IPS-11a (cell line): ENCODE results near the gene FARS2.
"Not testable (repeated sequence)": the region's sequence is repeated elsewhere in the genome, so short reads cannot be mapped to it uniquely, and the experiment has no call there.

Source experiments
- H3K4me3 ChIP-seq: one replicate; pipeline ENCODE4 v1.5.1; 2013; ENCODE audit warnings: low read depth, low read length, control low read depth

FARS2 gene

DNA sequence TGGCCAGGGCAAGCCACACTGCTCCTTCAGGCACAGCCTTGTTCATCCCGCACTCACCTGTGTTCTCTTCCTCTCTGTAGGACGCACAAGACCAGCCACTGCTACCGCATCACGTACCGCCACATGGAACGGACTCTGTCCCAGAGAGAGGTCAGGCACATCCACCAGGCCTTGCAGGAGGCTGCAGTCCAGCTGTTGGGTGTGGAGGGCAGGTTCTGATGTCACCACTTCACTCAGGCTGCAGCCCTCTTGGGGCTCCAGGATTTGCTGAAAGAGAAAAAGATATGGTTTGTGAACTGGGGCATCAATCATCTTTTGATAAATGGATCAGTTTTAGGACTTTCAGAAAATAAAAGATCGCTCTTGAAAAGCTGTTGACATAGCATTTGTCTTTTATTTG lies 509.9 kb downstream of the FARS2 start:
- no peak overlapping the region for H3K4me3 ChIP-seq

DNA sequence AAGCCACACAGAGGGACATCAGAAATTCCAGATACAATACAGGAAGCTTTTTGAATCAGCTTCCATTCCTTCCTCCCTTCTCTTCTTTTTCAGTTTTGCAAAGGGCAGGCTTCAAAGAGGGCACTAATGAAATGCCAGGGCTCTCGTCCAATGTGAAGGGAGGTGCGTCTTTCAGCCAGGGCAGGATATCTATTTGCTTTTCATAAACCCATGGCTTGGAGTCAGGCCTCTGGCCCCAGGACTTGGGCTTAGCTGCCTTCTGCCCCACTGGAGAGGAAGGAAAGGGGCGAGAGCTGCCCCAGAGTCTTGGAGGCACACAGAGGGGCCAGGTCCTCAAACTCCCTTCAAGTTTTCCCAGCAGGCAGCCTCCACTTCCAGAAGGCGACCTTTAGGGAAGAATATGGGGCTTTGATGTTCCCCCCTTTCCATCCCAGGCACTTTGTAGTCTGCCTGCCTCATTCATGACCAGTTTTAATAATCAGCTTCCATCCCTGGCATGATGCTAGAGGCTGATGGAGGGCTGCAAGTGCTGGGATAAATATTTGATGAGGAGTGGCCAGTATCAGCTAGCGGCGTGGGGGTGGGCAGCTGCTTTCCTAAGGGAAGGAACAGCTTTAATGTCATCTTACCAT lies 510.6 kb downstream of the FARS2 start:
- no peak overlapping the region for H3K4me3 ChIP-seq

DNA sequence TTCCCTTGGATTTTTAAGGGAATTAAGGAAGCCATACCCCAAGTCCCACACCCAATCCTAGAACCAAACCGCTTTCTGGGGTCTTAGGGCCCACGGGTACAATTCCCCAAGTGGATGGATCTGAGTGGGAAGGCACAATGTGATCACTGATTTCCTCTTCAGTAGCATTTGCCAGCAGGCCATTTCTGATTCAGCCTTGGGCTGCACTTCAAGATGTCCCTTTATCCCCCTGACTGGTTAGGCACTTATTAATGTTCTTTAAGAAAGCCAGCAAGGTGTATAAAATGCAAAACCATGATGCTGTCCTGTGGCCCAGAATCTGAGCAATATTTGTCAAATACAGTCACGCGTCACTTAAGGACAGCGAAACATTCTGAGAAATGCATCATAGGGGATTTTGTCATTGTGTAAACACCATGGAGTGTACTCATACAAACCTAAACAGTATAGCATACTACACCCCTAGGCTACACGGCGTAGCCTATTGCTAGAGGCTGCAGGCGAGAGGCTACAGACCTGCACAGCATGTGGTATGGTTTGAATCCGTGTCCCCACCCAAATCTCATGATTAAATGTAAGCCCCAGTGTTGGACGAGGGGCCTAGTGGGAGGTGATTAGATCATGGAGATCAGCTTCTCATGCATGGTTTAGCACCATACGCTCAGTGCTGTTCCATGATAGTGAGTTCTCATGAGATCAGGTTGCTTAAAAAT lies 511.3 kb downstream of the FARS2 start:
- no peak overlapping the region for H3K4me3 ChIP-seq

DNA sequence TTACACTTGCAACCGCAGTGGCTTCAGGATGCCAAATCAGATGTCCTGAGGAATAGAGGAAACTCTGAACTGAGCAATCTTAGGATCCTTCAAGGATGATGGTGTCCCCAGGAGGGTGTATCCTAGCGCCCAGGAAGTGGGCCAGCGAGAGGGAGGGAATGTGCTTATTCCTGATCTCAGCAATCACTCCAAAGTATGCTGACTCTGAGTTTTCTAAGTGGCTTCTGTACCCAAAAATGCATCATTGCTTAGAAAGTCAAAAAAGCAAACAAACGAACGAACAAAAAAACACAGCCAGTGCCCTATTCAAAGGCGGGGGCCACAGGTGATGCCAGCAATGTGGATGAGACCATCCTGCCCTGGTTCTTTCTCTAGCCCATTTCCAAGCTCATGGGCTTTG lies 514.8 kb downstream of the FARS2 start:
- H3K4me3 ChIP-seq = no peak overlapping the region

DNA sequence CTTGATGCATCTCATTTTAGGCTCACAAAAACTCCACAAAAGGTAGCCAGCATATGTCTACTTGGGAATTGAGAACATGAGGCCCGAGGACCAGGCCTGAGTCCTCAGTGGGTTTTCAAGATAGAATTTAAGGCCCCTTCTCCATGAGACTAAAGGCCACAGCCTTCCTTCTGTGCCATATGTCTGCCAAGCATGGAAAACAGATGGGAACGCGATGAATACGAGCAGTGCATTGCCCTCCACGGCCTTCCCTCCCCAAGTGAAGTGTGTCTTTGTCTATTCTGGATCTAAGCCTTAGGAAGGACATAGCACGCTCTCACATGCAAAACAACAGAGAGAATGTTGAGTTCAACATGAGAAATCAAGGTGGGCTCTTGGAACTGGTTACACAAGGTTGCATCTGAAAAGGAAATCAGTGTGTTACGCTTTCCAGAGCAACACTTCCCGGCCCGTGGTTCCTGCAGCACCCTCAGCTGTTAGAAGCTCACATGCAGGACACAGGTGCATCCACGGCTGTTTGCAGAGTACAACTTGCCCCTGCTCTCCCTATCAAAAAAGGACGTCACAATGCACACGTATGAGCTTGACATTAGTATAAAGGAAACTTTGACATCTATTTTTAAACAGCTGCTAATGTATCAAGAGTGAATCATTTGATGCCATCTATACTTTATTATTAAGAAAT lies 515.5 kb downstream of the FARS2 start:
- no peak overlapping the region for H3K4me3 ChIP-seq

DNA sequence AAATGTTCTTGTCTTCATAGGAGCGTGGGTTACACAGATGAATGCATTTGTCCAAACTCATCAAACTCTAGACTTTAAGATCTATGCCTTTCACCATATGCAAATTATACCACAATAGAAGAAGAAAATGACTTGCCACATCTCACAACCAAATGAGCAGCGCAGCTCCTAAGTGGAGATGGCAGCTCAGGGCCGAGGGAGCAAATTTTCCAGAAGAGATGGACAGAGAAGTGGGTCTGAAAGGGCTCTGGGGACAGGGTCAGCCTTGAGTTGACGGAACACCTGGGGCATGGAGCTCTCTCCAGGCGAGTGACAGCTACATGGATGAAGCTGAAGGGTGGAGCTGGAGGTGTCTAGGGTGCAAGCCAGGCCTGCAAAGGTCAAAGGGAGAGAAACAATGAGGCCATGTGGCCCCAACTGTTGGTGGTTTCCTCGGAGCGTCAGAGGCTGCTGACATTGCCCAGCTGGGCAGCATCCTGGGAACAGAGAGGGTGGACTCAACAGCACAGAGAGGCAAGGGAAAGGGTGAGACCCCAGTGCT lies 517.1 kb downstream of the FARS2 start:
- no peak overlapping the region for H3K4me3 ChIP-seq

DNA sequence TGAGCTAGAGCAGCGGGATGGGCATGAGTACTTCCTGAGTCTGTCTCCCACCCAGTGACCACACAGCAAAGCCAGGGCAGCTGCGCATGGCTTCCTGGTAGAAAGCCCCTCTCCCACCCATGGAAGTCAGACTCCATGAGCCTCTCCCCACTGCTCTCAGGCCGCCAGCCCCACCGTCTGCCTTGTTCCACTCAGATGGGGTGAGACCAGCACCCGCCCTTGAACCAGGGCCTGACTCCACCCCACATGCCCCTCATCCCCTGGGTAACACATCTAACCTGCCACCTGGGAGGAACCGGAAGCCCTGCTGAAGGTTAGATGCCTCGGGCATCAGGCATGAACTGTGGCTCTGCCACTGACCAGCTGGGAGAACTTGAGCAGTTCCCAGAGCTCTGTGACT lies 517.6 kb downstream of the FARS2 start:
- no peak overlapping the region for H3K4me3 ChIP-seq

DNA sequence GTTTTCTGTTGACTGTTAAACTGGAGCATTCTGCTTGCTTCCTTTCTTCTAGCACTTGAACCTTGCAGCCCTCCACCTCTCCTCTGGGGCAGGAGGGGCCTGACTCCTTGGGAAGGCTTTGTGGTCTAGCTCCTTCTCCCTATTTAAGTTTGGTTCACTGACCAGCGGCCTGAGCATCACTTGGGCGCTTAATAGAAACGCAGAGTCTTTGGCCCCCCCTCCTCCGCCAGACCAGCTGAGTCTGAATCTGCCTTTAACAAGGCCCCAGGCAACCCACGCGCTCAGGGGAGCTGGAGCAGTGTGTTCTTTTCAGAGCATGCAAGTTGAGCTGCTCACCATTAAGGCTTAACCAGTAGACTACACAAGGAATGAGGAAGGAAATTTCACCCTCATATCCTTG lies 519.7 kb downstream of the FARS2 start:
- no peak overlapping the region for H3K4me3 ChIP-seq

DNA sequence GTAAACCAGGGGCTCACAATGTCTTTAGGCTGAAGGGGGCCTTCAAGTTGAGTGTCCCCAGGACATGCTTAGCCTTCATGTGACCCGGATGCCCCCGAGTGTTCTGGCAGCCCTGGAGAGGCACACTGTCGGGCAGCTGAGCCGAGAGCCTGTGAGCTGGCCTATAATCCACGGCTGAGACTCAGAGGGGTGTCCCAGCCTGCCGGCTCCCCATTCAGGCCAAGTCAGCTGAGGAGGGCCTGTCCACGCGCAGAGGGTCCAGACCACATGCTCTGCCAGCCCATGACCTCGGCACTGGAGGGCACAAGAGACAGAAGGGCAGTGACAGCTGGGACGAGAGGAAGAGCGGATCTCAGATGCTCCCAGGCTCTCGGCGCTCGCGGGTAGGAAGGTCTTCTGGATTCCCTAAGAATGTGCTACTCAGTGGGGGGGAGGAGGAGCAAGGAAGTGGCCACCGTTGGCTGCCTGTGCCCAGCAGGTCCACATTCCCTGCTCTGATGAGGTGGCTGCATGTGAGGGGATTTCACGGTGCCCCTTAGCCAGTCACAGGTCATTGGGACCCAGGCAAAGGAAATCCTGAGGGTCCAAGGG lies 520.7 kb downstream of the FARS2 start:
- no peak overlapping the region for H3K4me3 ChIP-seq

DNA sequence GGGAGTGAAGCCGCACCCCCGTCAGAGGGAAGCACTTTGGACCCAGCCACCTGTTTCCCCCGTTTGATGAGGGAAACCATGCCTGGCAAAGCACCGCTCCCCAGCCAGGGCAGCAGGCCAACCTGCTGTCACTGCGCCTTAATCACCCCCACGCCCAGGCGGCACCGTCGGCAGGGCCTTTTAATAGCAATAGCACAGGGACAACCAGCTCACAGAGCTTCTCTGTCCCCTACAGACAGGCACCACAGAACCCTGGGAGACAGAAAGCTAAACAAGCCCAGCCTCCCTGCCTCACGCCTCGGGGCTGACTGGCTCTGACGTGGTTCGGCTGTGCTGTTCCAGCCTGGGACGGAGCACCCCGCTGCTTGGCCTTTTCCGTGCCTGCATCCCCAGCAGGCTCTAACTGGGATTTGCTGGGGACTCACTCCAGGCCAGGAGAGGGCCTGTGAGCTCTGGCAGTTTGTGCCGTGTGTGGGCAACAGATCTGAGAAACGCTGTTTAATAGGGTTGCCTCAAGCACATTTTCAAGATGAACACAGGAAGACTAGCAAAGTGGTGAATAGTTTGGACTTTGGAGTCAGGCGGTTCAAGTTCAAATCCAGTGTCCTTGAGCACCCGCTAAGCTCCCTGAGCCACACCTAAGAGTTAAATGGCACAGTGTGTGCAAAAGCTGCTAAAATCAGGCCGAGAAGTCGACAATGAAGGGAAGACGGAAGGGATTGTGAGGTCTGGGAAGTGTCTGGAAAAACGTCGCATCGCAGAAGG lies 521.7 kb downstream of the FARS2 start:
- no peak overlapping the region for H3K4me3 ChIP-seq

DNA sequence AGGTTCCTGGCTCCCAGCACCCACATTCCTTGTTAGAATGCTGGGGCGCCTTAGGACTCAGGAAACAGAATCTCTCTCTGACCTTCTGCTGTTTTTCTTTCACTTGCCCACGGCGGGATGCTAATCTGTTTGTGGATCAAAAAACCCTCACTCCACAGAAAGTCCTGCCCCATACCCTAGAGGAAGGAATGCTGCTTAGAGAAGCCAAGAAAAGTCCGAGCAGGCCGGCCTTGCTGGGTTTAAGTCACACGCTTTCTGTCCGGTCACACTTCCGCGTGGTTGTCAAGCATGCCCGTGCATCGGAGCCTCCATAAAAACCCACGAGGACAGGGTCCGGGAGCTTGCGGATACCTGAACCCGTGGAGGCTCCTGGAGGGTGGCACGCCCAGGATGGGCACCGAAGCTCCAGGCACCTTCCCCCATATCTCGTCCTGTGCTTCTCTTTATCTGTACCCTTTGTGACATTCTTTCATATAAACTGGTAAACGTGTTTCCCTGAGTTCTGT lies 522.3 kb downstream of the FARS2 start:
- no peak overlapping the region for H3K4me3 ChIP-seq

DNA sequence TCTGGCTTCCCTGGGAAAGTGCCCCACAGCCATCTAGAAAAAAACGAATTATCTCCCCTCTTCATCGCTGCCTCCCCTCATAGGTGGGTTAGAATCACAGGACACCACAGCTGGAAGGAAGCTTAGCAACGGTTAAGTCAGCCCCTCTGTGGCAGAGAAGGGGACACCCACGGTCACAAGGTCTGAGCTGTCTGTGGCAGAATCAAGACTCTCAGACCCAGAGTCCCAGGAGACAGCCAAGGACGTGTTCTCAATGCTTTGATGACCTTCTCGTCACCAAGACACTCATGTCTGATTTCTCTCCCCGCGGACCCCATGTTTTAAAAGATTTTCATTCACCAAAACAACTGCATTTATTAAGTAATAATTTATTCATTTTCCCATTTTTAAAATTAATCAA lies 523.9 kb downstream of the FARS2 start:
- H3K4me3 ChIP-seq = no peak overlapping the region

DNA sequence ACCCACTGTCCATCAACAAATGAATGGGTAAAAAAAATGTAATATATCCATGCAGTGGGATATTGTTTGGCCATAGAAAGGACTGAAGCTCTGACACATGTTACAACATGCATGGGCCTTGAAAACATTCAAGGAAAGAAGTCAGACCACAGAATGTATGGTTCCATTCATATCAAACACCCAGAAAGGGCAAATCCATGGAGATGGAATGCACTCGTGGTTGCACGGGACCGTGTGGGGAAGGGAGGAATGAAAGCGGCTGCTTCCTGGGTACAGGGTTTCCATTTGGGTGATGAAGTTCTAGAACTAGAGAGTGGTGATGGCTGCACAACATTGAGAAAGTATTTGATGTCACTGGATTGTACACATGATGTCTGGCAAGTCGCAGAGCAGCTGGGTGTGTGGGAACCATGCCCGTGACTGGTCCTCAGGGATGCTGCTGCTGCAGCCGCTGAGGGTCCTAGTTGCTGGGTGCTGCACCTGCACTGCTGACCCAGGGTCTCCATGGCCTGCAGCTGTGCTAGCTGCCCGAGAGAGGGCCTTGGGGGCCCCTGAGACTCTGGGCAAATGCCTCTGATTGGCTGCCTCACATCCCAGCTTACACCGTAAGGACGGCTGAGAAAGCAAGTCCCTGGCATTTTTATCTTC lies 525.1 kb downstream of the FARS2 start:
- H3K4me3 ChIP-seq = no peak overlapping the region

DNA sequence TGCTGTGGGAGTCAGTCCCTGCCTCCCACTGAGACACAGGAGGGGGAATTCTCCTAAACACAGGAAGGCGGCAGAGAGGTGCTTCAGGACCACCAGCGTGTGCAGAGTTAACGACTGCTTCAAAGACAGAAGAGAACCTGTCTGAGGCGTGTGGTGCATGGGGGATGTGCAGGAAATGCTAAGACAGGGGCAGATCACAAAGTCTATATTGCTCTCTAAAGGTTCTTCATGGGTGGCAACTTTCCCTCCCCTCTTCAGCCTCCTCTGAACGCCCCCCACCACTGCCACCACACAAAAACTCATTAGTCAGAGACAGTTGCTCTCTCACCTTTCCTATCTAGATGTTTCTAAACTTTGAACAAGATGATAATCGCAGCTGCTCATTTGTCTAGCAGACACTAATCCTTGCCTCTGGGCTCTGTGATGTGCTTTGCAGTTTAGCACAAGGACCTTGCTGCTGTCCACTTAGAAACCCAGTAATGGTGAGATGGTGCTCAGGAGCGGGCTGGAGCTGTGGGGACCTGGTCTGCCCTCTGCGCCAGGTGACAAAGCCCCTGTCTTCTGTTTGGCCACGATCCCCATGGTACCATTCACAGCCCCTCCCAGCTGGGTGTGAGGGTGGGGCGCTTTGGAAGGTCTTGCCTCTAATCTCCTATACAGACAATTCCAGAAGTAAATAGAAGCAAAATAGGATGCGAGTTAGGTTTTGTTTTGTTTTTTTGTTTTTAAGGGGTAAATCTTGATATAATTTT lies 525.8 kb downstream of the FARS2 start:
- H3K4me3 ChIP-seq = no peak overlapping the region

DNA sequence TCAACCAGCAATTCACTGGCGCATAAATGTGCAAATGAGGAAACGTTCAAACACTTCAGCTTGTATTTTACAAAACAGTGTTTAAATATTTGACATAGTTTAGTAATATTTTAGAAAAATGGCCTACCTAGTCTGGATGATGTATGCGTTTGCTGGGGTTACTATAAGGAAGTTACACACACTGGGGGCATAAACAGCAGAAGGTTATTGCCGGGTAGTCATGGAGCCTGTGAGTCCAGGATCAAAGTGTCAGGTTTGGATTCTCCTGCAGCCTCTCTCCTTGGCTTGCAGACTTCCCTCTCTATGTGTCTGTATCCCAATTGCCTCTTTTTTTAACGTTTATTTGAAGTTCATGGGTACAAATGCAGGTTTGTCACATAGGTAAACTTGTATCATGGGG lies 528.1 kb downstream of the FARS2 start:
- not testable (repeated sequence) for H3K4me3 ChIP-seq

DNA sequence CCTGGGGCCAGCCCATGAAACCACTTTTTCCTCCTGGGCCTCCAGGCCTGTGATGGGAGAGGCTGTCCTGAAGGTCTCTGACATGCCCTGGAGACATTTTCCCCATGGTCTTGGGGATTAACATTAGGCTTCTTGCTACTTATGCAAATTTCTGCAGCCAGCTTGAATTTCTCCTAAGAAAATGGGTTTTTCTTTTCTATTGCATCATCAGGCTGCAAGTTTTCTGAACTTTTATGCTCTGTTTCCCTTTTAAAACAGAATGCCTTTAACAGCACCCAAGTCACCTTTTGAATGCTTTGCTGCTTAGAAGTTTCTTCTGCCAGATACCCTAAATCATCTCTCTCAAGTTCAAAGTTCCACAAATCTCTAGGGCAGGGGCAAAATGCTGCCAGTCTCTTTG lies 535.2 kb downstream of the FARS2 start:
- H3K4me3 ChIP-seq = not testable (repeated sequence)

DNA sequence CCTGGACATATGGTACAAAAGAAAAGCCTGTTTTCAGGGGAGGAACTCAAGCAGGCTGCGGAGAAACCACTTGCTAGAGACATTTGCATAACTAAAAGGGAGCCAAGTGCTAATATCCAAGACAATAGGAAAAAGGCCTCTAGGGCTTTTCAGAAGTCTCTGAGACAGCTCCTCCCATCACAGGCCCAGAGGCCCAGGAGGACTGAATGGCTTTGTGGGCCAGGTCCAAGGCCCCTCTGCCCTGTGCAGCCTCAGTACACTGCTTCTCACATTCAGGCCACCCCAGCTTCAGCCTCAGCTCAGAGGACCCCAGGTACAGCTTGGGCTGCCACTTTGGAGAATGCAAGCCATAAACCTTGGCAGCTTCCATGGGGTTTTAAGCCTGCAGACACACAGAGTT lies 545.1 kb downstream of the FARS2 start:
- H3K4me3 ChIP-seq = not testable (repeated sequence)

DNA sequence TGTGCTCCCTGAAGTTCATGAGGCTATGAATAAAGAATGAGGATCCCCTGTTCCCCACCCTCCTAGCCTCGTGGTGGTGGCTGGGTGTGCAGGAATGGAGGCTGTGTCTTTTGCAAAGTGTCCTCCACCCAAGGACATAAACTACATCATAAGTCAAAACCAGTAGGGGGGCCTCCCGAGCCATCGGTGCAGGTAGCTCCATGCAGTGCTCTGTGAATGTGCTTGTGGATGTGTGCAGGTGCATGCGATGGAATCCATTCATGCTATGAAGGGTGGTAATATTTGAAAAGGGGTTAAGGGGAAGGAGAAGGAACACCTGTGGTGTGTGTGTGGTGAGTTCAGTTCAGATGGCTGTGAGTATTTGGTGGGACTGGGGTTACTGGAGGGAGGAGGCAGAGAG lies 548.1 kb downstream of the FARS2 start:
- no peak overlapping the region for H3K4me3 ChIP-seq

DNA sequence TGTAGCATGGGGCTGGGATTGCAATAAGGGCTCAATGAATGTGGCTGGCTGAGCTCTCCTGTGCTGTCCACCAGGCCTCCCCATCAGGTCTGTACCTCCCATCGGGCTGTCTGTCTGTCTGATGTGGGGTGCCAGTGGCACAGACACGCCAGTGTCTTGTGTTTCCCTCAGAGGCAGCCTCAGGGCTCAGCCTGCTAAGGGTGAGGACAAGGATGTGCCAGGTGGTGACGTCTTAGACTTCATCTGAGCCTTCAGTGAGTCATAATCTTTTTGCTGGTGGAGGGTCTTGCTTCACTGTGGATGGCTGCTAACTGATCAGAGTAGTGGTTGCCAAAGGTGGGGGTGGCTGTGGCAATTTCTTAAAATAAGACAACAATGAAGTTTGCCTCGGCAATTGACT lies 550.7 kb downstream of the FARS2 start:
- no peak overlapping the region for H3K4me3 ChIP-seq

DNA sequence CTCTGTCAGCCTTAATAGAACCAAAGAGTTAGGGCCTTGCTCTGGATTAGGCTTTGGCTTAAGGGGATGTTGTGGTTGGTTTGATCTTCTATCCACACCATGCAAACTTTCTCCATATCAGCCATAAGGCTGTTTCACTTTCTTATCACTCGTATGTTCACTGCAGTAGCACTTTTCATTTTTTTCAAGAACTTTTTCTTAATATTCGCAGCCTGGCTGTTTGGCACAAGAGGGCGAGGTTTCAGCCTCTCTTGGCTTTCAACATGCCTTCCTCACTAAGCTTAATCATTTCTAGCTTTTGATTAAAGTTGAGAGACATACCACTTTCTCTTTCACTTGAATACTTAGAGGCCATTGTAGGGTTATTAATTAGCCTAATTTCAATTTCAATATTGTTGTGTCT lies 552.3 kb downstream of the FARS2 start:
- no peak overlapping the region for H3K4me3 ChIP-seq
